H1 (cell line): ENCODE measurements around the gene FAM149A. TPM values are rescaled to one million over a fixed set of nuclear protein-coding genes. Genes with fewer than 3 reads are reported as not detected.

Experiments
- ATF2 ChIP-seq: IDR thresholded peaks from 2 replicates; pipeline ENCODE4 v1.6.1; 2012; ENCODE audit warnings: low read length, inconsistent platforms
- CBX8 ChIP-seq: fragments of 300-800, 300-1000 bp; sonication (generic); IDR thresholded peaks from 2 replicates; pipeline ENCODE4 v1.7.1; 2016; ENCODE audit warnings: low read depth, low read length, borderline replicate concordance
- CHD7 ChIP-seq: fragments of 300-600 bp; sonication (generic); IDR thresholded peaks from 2 replicates; pipeline ENCODE4 v1.7.1; 2012; ENCODE audit warnings: low read length, moderate library complexity, mild to moderate bottlenecking, inconsistent platforms; ENCODE audit not compliant: insufficient replicate concordance
- EZH2 ChIP-seq: fragments of 200-600 bp; sonication (generic); IDR thresholded peaks from 2 replicates; pipeline ENCODE4 v1.7.1; 2012; ENCODE audit warnings: low read depth, mild to moderate bottlenecking, moderate library complexity, low read length, inconsistent platforms; ENCODE audit not compliant: severe bottlenecking
- FOSL1 ChIP-seq: IDR thresholded peaks from 2 replicates; pipeline ENCODE4 v1.6.1; 2011; ENCODE audit warnings: mild to moderate bottlenecking, low read depth, low read length, moderate library complexity; ENCODE audit not compliant: insufficient read depth
- RBBP5 ChIP-seq: IDR thresholded peaks from 2 replicates; pipeline ENCODE4 v1.7.1; 2012; ENCODE audit warnings: low read depth, mild to moderate bottlenecking, inconsistent platforms, low read length, moderate library complexity, borderline replicate concordance
- TCF12 ChIP-seq: IDR thresholded peaks from 2 replicates; pipeline ENCODE4 v1.6.1; 2011; ENCODE audit warnings: low read depth, mild to moderate bottlenecking, low read length
- TEAD4 ChIP-seq: IDR thresholded peaks from 2 replicates; pipeline ENCODE4 v1.6.1; 2012; ENCODE audit warnings: low read depth, low read length, inconsistent platforms, mixed read lengths
- polyA plus RNA-seq, 7 experiments: library from polyadenylated mRNA; depleted of rRNA in 3 of 7; stranded (reverse) in 5 of 7; unstranded in 2 of 7; fragments of >200 nt in 5 of 7; fragments of 200-250 nt in 2 of 7; gene quantifications; 1 replicate in 5 of 7; 2 replicates in 1 of 7; 4 replicates in 1 of 7; pipeline versions ENCODE4 v1.2.1 to v1.2.3, GENCODE V29; 2011 to 2013; ENCODE audit warnings: missing spikeins in 2 of 7, mixed read lengths in 2 of 7
- total RNA-seq: library from RNA; stranded (reverse); fragmentation: NEBNext Ultra II Directional; extraction: Animal tissue kit (Norgen Biotek cat#: 25700); gene quantifications from 2 replicates; pipeline ENCODE4 v1.2.1, GENCODE V29; 2021

The FAM149A gene
- total and polyA plus RNA-seq, 2 of the 8 experiments (the other 6 are each of a cell fraction or from before 2014, with no cell fraction given), result 6.1 to 8.5 TPM

GRCh38 chr4:186168750-186169149 is 64.2 kb downstream of the FAM149A start (continued):
- TF ChIP-seq CHD7 (no peak), RBBP5 (no peak), EZH2 (no peak), TEAD4 (no peak), ATF2 (no peak), TCF12 (no peak), FOSL1 (no peak), CBX8 (no peak)
